Gastrocnemius medialis (tissue), 4 donors: ENCODE data around the gene PTPRM.

Source experiments
- POLR2A ChIP-seq, 2 donors: fragments of 450-650 bp; IDR thresholded peaks; one replicate each; pipeline ENCODE4 v1.6.1; 2017; ENCODE audit warnings: antibody characterized with exemption in 2 of 2, mild to moderate bottlenecking in 2 of 2, moderate library complexity in 2 of 2
- TF ChIP-seq, protein P1 (sequence below), 5 experiments: fragments of 450-650 bp in 3 of 5; fragments of 200-600 bp in 2 of 5; sonication (generic) in 2 of 5; IDR thresholded peaks in 4 of 5; conservative IDR thresholded peaks in 1 of 5; 1 replicate in 4 of 5; 2 replicates in 1 of 5; pipeline ENCODE4 v1.5.1; 2016 to 2019; ENCODE audit warnings: antibody characterized with exemption in 5 of 5, mild to moderate bottlenecking in 3 of 5, moderate library complexity in 3 of 5

DNA sequence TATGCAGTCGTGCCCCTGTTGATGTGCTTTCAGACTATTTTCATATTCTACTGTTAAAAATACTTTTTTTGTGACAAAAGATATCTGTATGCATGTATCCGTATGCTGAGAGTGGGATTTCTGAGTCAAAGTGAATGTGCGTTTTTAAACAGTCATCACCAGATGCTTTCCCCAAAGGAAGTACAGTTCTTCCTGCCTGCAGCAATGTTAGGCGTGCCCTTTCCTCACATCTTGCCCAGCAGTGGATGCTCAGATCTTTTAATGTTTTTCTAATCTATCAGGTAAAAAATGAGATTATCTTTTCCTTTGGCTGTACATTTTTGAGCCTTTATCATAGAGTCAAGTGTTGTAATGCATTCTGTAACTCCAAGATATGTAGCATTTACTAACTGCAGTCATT is 111.7 kb downstream of the PTPRM start:
- TF ChIP-seq, protein P1, sequence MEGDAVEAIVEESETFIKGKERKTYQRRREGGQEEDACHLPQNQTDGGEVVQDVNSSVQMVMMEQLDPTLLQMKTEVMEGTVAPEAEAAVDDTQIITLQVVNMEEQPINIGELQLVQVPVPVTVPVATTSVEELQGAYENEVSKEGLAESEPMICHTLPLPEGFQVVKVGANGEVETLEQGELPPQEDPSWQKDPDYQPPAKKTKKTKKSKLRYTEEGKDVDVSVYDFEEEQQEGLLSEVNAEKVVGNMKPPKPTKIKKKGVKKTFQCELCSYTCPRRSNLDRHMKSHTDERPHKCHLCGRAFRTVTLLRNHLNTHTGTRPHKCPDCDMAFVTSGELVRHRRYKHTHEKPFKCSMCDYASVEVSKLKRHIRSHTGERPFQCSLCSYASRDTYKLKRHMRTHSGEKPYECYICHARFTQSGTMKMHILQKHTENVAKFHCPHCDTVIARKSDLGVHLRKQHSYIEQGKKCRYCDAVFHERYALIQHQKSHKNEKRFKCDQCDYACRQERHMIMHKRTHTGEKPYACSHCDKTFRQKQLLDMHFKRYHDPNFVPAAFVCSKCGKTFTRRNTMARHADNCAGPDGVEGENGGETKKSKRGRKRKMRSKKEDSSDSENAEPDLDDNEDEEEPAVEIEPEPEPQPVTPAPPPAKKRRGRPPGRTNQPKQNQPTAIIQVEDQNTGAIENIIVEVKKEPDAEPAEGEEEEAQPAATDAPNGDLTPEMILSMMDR (IDR thresholded peaks at IDR 0.05 in 4 of 5, conservative IDR thresholded peaks at IDR 0.05 in 1 of 5), result no peak
- no peak for TF ChIP-seq POLR2A (IDR thresholded peaks at IDR 0.05)
